HG03066 (cell line): ENCODE data around the gene CMC2.

Experiments used
- ATAC-seq: cut with Tn5 transposase; IDR thresholded peaks from one replicate; pipeline ENCODE4 v1.9.1; 2021; ENCODE audit warnings: low read depth; ENCODE audit not compliant: unreplicated experiment

The CMC2 gene

GRCh38 chr16:81006813-81007695 lies at the start of gene CMC2, which contains the start of gene CENPN:
CMC2 (minus strand) TSS chr16:81006885; CDS start chr16:80997394, 9,491 bp downstream.
CENPN (plus strand) TSS chr16:81007214; CDS start chr16:81011940, 4,726 bp downstream.
- peak; percentile 82 for ATAC-seq

- ATAC-seq, result no peak
Measured at GRCh38 chr16:81053761-81054160, 47.1 kb upstream of the CMC2 start.

GRCh38 chr16:81042821-81043220 lies 36.1 kb upstream of the CMC2 start:
- no peak for ATAC-seq

GRCh38 chr16:81041696-81042095 lies 35.0 kb upstream of the CMC2 start:
- no peak for ATAC-seq

- ATAC-seq, result no peak
Measured at GRCh38 chr16:81040842-81041241, 34.2 kb upstream of the CMC2 start.

- ATAC-seq, result no peak
Measured at GRCh38 chr16:81040131-81040530, 33.4 kb upstream of the CMC2 start.

- no peak for ATAC-seq
Measured at GRCh38 chr16:81036751-81037350, 30.2 kb upstream of the CMC2 start.

- ATAC-seq, result peak; percentile 48
Measured at GRCh38 chr16:81035975-81036750, 29.5 kb upstream of the CMC2 start.

GRCh38 chr16:81035398-81035974 lies 28.8 kb upstream of the CMC2 start, which contains the start of gene ATMIN:
ATMIN (plus strand) TSS chr16:81035842; CDS start chr16:81035871, 29 bp downstream.
- ATAC-seq, result peak; percentile 89

- ATAC-seq, result no peak
Measured at GRCh38 chr16:81029930-81030604, 23.4 kb upstream of the CMC2 start.

GRCh38 chr16:81026429-81026828 lies 19.7 kb upstream of the CMC2 start:
- no peak for ATAC-seq

GRCh38 chr16:81018496-81018895 lies 11.8 kb upstream of the CMC2 start:
- ATAC-seq, result no peak

GRCh38 chr16:81014672-81015071 lies 8.0 kb upstream of the CMC2 start:
- ATAC-seq, result no peak

GRCh38 chr16:81012974-81013373 lies 6.3 kb upstream of the CMC2 start:
- ATAC-seq, result no peak

- ATAC-seq, result no peak
Measured at GRCh38 chr16:81008505-81008789, 1.8 kb upstream of the CMC2 start.

GRCh38 chr16:81006211-81006812 lies 373 bp downstream of the CMC2 start:
- peak; percentile 36 for ATAC-seq

- ATAC-seq, result no peak
Measured at GRCh38 chr16:81005610-81006161, 999 bp downstream of the CMC2 start.

- no peak for ATAC-seq
Measured at GRCh38 chr16:81004646-81005353, 1.9 kb downstream of the CMC2 start.
